GM21529 (cell line): ENCODE data around the gene SERPINA3.
"Not testable (repeated sequence)": the region's sequence is repeated elsewhere in the genome, so short reads cannot be mapped to it uniquely, and the experiment has no call there.

Source experiments
- ATAC-seq: cut with Tn5 transposase; IDR thresholded peaks from one replicate; pipeline ENCODE4 v1.9.1; 2021; ENCODE audit not compliant: unreplicated experiment

SERPINA3 gene

GRCh38 chr14:94584591-94585280, 27.5 kb upstream of the SERPINA3 start:
- no peak for ATAC-seq

DNA sequence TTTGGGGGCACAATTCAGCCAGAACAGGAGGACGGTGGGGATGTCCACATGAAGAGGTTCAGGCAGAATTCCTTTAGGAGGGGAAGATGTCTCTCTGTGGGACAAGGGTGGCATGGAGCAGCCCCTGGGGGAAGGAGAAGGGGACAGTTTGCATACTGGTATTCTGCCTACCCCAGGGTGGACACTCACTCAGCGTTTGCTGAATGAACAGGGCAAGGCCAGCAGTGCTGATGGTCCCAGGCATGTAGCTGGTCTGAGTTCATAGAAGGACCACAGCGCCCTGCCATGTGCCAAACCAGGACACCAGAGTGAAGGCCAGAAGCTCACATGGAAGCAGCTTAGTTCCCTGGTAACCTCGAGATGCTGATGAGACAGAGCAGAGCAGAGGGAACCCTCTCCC, 25.6 kb upstream of the SERPINA3 start:
- ATAC-seq, result no peak

DNA sequence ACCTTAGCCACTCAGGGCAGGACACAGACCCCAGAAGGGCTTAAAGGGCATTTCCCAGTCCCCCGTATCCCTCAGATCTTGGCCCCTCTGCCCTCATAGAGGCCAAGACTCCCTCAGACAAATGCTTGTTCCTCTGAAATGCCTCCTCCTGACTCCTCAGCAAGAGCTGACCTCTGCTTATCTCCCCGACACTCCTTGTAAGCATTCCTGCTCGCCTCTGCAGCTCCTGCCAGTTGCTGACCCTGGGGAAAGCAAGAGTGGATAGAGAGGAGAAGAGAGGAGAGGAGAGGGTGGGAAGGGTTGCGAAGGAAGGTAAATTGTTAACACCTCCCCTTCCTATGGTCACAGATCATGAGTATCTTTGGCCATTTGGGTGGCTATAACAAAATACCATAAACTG, 23.9 kb upstream of the SERPINA3 start:
- no peak for ATAC-seq

DNA sequence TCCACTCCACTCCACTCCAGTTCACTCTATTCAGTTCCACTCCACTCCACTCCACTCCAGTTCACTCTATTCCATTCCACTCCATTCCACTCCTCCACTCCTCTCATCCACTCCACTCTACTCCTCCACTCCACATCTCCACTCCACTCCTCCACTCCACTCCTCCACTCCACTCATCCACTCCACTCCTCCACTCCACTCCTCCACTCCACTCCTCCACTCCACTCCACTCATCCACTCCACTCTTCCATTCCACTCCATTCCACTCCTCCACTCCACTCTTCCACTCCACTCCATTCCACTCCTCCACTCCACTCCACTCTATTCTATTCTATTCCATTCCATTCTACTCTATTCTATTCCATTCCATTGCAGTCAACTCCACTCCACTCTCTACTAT, 21.1 kb upstream of the SERPINA3 start:
- no peak for ATAC-seq

DNA sequence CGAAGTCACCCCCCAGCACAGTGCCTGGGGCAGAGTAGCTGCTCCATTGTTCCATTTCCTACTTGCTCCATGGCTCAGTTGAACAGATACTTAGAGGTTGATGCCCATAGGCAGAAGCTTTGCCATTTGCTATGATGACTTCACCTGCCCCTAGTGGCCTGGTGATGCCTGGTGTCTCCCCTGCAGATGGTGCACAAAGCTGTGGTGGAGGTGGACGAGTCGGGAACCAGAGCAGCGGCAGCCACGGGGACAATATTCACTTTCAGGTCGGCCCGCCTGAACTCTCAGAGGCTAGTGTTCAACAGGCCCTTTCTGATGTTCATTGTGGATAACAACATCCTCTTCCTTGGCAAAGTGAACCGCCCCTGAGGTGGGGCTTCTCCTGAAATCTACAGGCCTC, 20.3 kb upstream of the SERPINA3 start:
- ATAC-seq, result no peak

- ATAC-seq, result no peak
Measured at GRCh38 chr14:94592457-94592856, 19.7 kb upstream of the SERPINA3 start.

DNA sequence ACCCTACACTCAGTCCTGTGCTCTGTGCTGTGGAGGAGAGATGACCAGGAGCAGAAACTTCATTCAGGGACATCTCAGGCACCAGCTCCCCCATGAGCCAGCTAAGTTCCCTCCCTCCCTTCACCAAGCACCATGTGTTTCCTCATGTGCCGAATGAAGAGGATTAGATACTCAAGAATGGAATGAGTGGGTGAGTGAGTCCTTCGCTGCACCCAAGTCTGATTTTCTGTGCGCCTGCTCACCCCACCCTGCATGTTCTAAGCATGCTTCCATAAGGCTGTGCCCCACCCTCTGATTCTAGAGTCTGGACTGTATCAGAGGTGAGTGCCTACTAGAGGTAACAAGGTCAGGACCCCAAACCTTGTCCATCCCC, 18.8 kb upstream of the SERPINA3 start:
- ATAC-seq, result no peak

GRCh38 chr14:94593749-94594431, 18.3 kb upstream of the SERPINA3 start:
- no peak for ATAC-seq

GRCh38 chr14:94594441-94594840, 17.8 kb upstream of the SERPINA3 start:
- no peak for ATAC-seq

GRCh38 chr14:94595912-94596311, 16.3 kb upstream of the SERPINA3 start:
- no peak for ATAC-seq

DNA sequence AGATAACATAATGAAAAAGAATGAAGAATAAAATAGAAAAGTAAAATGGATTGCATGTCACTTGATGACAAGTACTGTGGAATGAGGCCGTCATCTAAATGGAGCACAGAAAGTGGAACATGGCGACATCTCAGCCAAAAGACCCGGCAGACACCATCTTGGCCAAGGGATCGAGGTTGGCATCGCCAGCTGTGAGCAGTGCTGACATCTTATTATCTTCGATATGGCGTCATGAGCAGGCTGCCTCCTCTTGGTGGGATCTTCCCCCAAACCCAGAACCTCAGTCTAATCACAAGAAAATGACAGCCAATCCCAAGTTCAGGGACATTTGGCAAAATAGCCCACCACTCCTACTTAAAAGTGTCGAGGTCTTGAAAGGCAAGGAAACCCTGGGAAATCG, 15.8 kb upstream of the SERPINA3 start:
- ATAC-seq, result no peak

DNA sequence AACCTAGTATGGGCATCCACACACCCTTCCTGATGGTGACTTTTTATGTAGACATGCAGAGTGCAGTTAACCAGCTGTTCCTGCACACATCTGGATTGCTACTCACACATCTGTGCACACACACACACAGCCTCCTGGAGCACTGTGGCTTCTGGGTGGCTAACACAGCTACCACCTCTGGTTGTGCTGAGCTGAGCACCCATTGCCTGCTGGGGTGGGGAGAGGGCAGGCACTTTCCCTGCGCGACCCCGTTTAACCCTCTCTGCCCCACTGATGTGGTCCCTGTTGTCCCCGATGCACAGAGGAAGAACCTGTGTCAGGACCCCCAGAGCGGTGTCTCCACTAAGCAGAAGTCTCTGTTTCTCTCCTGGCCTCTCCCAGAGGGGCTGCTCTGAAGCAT, 14.4 kb upstream of the SERPINA3 start:
- no peak for ATAC-seq

- no peak for ATAC-seq
Measured at GRCh38 chr14:94598506-94598815, 13.7 kb upstream of the SERPINA3 start.

DNA sequence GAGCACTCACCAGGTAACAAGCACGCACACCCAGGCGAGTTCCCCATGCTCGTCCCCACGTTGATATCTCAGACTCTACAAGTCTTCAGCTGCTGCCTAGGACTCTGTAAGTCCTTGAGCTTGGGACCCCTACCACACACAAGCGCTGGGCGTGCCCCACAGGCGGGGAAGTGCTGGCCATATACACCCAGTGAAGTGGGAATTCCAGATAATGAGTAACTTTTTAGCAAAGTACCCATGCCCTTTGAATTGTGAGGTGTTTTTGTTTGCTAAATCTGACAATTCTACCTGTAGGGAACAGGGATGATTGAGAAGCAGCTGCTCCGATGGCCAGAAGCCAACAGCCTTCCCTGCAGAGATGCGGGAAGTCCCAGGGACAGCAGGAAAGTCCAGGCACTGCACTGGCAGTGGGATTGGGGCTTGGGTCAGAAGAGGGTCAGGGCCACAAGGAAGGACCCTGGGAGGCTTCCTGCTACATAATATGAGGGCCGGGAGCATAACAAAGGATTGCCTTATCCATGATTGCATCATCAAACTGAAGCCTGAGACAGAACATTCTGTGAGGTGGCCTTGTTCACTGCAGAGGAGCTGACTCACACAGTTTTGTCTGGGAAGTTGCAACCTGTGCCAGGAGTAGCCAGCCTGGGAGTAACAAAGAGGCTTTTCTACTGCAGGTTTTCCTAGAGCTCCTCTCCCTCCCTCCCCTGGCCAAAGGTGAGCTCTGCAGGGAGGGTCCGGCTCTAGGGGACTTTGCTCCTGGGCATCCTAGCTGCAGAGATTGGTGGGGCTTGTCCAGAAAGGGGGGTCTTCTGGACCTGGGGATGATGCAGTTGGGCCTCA, 13.2 kb upstream of the SERPINA3 start:
- ATAC-seq, result no peak

DNA sequence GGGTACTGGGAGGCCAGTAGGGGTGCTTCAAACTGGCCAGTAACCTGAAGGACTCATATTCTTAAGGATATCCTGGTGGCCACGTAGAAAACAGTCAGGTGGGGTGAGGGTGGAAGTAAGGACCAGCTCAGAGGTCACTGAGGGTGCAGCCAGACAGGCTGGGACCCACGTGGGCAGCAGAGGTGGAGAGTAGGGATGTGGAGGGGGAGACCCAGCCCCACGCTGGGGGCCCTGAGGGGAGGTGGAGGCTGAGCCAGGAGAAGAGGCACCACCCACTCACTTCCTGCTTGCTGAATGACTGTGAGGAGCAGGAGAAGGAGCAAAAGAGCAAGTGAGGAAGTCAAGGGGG, 12.6 kb upstream of the SERPINA3 start:
- no peak for ATAC-seq

- no peak for ATAC-seq
Measured at GRCh38 chr14:94600148-94600545, 12.0 kb upstream of the SERPINA3 start.

DNA sequence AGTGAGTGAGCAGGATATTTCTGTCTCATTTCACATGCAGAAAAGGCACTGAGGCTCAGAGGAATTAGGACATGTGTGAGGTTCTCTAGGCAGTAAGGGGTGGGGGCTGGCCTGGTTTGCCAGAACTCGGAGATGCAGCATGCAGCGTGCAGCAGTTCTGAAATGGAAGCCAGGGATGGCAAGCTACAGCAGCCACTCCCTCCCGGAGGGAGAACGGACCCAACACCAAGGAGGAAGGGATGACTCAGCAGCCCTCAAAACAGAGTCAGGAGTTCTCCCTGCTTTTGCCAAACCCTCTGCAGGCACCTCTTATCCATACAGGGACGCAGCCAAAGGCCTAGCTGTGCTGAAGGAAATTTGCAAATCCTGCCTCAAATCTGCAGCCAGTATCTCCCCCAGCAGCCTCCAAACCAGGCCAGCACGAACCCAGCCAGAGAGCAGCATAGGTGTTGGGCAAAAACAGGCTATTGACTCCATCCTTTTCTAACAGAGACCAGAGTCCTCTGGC, 10.3 kb upstream of the SERPINA3 start:
- no peak for ATAC-seq

DNA sequence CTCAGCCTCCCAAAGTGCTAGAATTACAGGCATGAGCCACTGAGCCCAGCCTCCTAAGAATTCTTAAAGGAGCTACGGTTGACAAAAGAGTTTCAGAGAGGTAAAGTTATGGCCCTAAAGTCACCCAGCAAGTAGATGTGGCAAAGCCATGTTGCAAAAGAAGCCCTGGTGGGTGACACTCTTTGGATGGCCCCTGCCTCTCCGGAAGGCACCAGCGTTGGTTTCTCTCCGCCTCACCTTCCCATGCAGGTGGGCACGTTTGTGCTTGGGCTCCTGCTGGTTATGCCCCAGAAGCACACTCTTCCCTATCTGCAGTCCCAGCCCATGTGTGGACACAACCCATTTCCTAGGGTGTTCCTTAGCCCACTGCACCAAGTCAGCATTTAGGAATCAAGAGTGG, 9.5 kb upstream of the SERPINA3 start:
- ATAC-seq, result no peak

DNA sequence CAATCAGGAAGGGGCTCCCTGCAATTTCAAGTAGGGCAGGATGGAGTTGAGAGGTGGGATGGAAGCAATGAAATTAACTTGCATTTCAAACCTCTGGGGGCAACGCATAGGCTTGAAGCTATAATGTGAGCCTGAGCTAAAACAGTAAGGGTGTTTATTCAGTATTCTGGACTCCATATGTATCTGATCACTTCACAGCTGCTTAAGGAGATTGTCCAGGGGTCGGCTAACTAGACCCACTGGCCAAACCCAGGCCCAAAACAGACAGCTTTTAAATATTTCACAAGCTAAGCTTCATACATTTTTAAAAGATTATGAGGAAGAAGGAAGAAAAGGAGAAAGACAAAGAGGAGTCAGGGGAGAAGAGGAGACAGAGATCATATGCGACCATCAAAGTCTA, 6.8 kb upstream of the SERPINA3 start:
- ATAC-seq, result no peak

- not testable (repeated sequence) for ATAC-seq
Measured at GRCh38 chr14:94608966-94609365, 3.2 kb upstream of the SERPINA3 start.

GRCh38 chr14:94611179-94611578, 1.0 kb upstream of the SERPINA3 start:
- no peak for ATAC-seq
